Measurements from ENCODE around the gene FANCI.
A peak's percentile ranks its signal among the peaks of the same experiment; 100 is the strongest.
"Not testable (repeated sequence)": the region's sequence is repeated elsewhere in the genome, so short reads cannot be mapped to it uniquely, and the experiment has no call there.

The FANCI gene

DNA sequence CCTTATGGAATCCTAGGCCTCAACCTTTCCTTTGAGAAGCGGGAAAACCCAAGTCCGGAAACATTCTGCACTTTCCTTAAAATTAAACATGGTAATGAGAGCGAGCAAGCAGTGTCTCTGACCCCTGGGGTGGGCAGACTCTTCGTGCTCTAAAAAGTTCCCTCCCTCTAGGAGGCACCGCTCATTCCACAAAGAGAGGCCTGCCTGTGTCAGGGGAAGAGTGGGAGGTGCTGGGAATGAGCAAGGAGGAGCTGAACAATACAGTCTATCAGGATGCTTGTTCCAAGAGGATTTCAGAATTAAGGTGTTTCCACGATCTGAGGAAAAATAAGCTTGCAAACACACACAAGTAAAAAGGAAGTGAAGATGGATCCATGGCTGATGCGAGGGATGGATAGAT is 16.4 kb upstream of the FANCI start:
- peaks cover 2% of the 10 kb centered on the region for H3K36me3 Mint-ChIP-seq (ENCODE audit: insufficient read depth)
- H3K4me3 Mint-ChIP-seq = no peak overlapping the region
- H3K27ac Mint-ChIP-seq (ENCODE audit: low read depth) = no peak overlapping the region
- H3K4me1 Mint-ChIP-seq = no peaks in the 10 kb centered on the region
- ATAC-seq (replicated peaks; ENCODE audit: extremely low read depth, poor library complexity, severe bottlenecking) = no peak
- H3K9me3 Mint-ChIP-seq = no peaks in the 10 kb centered on the region
- no peak for DNase-seq (ENCODE audit: low spot score in 2 of 2)
- H3K27me3 Mint-ChIP-seq = peaks cover 15% of the 10 kb centered on the region

DNA sequence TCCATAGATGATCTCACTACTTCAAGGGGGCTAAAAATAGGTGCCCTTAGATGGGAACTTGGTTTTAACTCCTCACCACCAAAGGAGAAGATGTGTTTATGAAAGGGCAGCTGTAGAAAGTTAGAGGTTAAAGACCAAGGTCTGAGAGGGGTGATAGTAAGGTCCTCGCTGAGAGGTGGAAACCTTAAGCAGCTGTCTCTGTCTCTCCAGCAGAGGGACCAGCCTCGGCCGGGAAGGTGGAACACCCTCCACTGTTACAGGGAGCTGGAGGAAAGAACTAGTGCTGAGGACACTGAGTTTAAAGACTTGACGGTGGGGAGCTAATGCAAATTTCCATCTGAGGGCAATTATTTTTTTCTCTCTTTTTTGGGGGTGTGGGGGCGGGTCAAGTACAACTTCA is 13.5 kb upstream of the FANCI start:
- H3K27ac Mint-ChIP-seq (ENCODE audit: low read depth) = no peak overlapping the region
- H3K36me3 Mint-ChIP-seq (ENCODE audit: insufficient read depth) = peaks cover 2% of the 10 kb centered on the region
- DNase-seq (ENCODE audit: low spot score in 2 of 2) = no peak
- H3K4me1 Mint-ChIP-seq = no peaks in the 10 kb centered on the region
- H3K9me3 Mint-ChIP-seq = no peaks in the 10 kb centered on the region
- peaks cover 26% of the 10 kb centered on the region for H3K27me3 Mint-ChIP-seq
- ATAC-seq (replicated peaks; ENCODE audit: extremely low read depth, poor library complexity, severe bottlenecking) = no peak
- no peak overlapping the region for H3K4me3 Mint-ChIP-seq

DNA sequence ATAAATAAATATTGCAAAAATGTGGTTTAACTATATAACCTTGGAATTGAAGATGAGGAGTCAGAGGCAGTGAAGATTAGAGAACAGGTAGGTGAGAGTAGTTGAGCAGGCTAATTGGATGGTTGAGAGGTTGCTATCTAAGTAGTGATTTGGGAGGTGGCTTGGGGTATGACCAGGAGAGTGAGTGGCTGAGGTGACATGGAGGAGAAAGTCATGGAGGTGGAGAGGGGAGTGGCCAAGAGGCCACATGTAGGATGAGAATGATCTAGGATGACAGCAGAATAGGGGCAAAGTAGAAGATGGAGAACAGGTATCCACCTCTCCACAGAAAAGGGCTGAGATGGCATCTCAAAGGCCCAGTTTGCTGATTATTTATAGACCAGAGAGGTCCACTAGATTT is 11.9 kb upstream of the FANCI start:
- Mint-ChIP-seq H3K36me3 (ENCODE audit: insufficient read depth) (peaks cover 2% of the 10 kb centered on the region), H3K9me3 (no peaks in the 10 kb centered on the region), H3K27ac (ENCODE audit: low read depth) (no peak overlapping the region), H3K27me3 (peaks cover 31% of the 10 kb centered on the region), H3K4me3 (no peak overlapping the region), H3K4me1 (no peaks in the 10 kb centered on the region)
- no peak for DNase-seq (ENCODE audit: low spot score in 2 of 2)
- ATAC-seq (replicated peaks; ENCODE audit: extremely low read depth, poor library complexity, severe bottlenecking) = no peak

DNA sequence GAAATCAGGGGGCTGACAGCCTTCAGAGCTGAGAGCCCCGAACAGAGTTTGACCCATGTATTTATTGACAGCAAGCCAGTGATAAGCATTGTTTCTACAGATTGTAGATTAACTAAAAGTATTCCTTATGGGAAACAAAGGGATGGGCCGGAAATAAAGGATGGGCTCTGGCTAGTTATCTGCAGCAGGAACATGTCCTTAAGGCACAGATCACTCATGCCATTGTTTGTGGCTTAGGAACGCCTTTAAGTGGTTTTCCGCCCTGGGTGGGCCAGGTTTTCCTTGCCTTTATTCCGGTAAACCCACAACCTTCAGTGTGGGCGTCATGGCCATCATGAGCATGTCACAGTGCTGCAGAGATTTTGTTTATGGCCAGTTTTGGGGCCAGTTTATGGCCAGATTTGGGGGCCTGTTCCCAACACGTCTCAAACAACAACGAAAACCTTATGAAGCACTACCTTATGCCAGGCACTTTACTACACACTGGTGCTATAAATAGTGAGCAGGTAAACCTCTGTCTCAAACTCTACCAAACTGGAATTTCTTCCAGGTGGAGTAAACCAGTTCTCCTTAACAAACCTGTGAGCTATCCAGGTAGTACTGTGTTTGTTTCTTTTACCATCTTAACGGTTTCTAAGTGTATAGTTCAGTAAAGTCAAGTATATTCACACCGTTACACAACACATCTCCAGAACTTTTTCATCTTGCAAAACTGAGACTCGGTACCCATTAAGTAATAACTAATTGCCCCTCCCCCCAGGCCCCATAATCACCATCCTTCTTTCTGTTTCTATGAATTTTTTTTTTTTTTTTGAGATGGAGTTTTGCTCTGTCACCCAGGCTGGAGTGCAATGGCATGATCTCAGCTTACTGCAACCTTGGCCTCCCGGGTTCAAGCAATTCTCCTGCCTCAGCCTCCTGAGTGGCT is 3.6 kb upstream of the FANCI start:
- not testable (repeated sequence) for H3K27ac Mint-ChIP-seq (ENCODE audit: low read depth); H3K4me3 Mint-ChIP-seq; H3K27me3 Mint-ChIP-seq; ATAC-seq (replicated peaks; ENCODE audit: extremely low read depth, poor library complexity, severe bottlenecking); H3K36me3 Mint-ChIP-seq (ENCODE audit: insufficient read depth); H3K9me3 Mint-ChIP-seq; DNase-seq (ENCODE audit: low spot score in 2 of 2)
- peaks cover 23% of the 10 kb centered on the region for H3K4me1 Mint-ChIP-seq

DNA sequence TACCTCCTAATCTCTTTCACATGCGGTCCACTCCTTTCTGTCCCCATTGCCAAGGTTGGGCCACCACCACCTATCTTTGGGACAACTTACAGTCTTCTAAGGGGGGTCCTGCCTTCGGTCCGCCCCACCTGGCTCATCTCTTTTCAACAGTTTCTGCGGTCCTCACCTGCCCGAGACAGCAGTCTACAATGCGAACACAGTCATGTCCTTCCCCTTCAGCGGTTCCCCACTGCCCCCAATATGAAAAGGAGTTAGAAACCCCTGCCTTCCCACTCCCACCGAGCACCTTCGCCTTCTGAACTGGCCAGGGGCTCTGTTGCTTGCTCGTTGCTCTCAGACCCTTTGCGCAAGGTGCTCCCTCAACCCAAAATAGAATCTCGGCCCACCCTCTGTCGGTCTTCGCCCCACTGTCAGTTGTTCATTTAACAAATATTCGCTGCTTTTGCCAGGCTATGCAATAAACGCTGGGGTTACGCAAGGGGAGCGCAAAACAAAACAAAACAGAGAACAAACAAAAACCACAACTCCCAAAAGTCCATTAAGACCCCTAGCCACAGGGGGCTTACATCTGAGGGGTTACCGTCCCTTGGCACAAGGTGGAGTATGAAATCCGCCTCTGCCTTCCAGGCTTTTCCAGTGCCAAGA is 611 bp upstream of the FANCI start:
- Mint-ChIP-seq H3K27me3 (no peaks in the 10 kb centered on the region), H3K27ac (ENCODE audit: low read depth) (peak overlapping the region; percentile 90), H3K36me3 (ENCODE audit: insufficient read depth) (peaks cover 12% of the 10 kb centered on the region), H3K4me1 (peaks cover 30% of the 10 kb centered on the region), H3K9me3 (no peaks in the 10 kb centered on the region), H3K4me3 (peak overlapping the region; percentile 92)
- no peak for DNase-seq (ENCODE audit: low spot score in 2 of 2)
- no peak for ATAC-seq (replicated peaks; ENCODE audit: extremely low read depth, poor library complexity, severe bottlenecking)

DNA sequence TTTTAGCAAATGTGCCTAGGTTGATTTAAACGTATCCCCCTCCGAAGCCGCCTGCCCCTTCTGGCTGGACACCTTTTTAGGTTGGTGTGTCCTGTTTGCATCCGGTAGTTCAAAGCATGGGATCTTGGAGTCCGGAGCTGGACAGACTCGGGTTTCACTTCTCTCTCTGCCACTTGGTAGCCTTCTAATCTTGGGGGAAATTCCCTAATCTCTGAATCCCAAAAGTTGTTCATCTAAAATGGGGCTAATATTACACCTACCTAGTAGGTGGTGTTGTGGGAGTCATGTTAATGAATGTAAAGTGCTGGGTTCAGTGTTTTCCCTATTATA is 760 bp downstream of the FANCI start:
- H3K36me3 Mint-ChIP-seq (ENCODE audit: insufficient read depth) = peaks cover 15% of the 10 kb centered on the region
- H3K9me3 Mint-ChIP-seq = no peaks in the 10 kb centered on the region
- peaks cover 30% of the 10 kb centered on the region for H3K4me1 Mint-ChIP-seq
- H3K4me3 Mint-ChIP-seq = peak overlapping the region; percentile 92
- no peaks in the 10 kb centered on the region for H3K27me3 Mint-ChIP-seq
- H3K27ac Mint-ChIP-seq (ENCODE audit: low read depth) = peak overlapping the region; percentile 90
- no peak for ATAC-seq (replicated peaks; ENCODE audit: extremely low read depth, poor library complexity, severe bottlenecking)
- DNase-seq (ENCODE audit: low spot score in 2 of 2) = no peak

DNA sequence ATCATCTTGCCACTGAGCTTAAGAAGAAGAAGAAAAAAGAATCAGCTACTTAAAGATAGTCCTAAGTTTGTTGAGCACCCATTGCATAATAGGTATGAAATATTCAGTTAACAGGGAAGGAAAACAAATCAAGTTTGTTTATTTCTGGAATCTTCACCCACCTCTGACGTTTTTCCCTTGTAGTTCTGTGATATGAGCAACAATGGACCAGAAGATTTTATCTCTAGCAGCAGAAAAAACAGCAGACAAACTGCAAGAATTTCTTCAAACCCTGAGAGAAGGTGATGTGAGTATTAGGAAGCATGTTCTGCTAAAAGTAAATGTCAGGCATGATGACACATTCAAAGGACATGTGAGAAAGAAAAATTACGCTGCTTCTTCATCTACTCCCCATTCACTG is 3.7 kb downstream of the FANCI start:
- Mint-ChIP-seq H3K27ac (ENCODE audit: low read depth) (no peak overlapping the region), H3K36me3 (ENCODE audit: insufficient read depth) (peaks cover 11% of the 10 kb centered on the region), H3K4me3 (no peak overlapping the region), H3K27me3 (no peaks in the 10 kb centered on the region), H3K9me3 (no peaks in the 10 kb centered on the region), H3K4me1 (peaks cover 30% of the 10 kb centered on the region)
- no peak for DNase-seq (ENCODE audit: low spot score in 2 of 2)
- ATAC-seq (replicated peaks; ENCODE audit: extremely low read depth, poor library complexity, severe bottlenecking) = no peak

DNA sequence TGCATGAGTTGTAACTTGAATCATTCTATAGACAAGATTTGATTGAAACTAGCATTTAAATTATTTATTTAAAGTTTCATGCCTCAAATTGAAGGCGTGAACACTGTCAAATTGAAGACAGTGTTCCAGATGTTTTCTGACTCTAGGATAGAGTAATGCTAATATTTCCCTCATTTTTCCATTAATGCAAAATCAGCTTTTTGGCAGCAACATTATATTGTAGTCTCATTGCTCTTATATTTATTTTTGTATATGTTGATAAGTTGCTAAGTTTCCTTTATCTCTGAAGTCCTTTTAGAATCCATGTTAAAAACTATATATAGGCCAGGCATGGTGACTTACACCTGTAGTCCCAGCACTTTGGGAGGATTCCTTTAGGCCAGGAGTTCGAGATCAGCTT is 4.8 kb downstream of the FANCI start:
- H3K36me3 Mint-ChIP-seq (ENCODE audit: insufficient read depth) = peaks cover 11% of the 10 kb centered on the region
- ATAC-seq (replicated peaks; ENCODE audit: extremely low read depth, poor library complexity, severe bottlenecking) = no peak
- no peak for DNase-seq (ENCODE audit: low spot score in 2 of 2)
- no peak overlapping the region for H3K27ac Mint-ChIP-seq (ENCODE audit: low read depth)
- H3K4me3 Mint-ChIP-seq = no peak overlapping the region
- H3K4me1 Mint-ChIP-seq = peaks cover 22% of the 10 kb centered on the region
- no peaks in the 10 kb centered on the region for H3K9me3 Mint-ChIP-seq
- no peaks in the 10 kb centered on the region for H3K27me3 Mint-ChIP-seq

DNA sequence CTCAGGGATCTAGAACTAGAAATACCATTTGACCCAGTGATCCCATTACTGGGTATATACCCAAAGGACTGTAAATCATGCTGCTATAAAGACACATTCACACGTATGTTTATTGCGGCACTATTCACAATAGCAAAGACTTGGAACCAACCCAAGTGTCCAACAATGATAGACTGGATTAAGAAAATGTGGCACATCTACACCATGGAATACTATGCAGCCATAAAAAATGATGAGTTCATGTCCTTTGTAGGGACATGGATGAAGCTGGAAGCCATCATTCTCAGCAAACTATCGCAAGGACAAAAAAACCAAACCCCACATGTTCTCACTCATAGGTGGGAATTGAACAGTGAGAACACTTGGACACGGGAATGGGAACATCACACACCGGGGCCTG is 6.4 kb downstream of the FANCI start:
- not testable (repeated sequence) for H3K4me1 Mint-ChIP-seq; H3K9me3 Mint-ChIP-seq; H3K27me3 Mint-ChIP-seq; H3K4me3 Mint-ChIP-seq; ATAC-seq (replicated peaks; ENCODE audit: extremely low read depth, poor library complexity, severe bottlenecking); H3K36me3 Mint-ChIP-seq (ENCODE audit: insufficient read depth); DNase-seq (ENCODE audit: low spot score in 2 of 2); H3K27ac Mint-ChIP-seq (ENCODE audit: low read depth)

DNA sequence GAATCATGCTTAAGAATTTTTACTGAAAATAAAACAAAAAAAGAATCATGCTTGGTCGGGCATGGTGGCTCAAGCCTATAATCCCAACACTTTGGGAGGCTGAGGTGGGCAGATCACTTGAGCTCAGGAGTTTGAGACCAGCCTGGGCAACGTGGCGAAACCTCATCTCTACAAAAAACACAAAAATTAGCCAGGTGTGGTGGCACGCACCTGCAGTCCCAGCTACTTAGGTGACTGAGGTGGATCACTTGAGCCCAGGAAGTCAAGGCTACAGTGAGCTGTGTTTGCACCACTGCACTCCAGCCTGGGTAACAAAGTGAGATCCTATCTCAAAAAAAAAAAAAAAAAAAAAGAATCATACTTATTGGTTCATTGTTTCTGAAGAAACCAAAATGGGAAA is 33.5 kb downstream of the FANCI start:
- H3K4me1 Mint-ChIP-seq; H3K4me3 Mint-ChIP-seq; H3K36me3 Mint-ChIP-seq (ENCODE audit: insufficient read depth); ATAC-seq (replicated peaks; ENCODE audit: extremely low read depth, poor library complexity, severe bottlenecking); H3K27ac Mint-ChIP-seq (ENCODE audit: low read depth); DNase-seq (ENCODE audit: low spot score in 2 of 2); H3K27me3 Mint-ChIP-seq; H3K9me3 Mint-ChIP-seq: not testable (repeated sequence)

DNA sequence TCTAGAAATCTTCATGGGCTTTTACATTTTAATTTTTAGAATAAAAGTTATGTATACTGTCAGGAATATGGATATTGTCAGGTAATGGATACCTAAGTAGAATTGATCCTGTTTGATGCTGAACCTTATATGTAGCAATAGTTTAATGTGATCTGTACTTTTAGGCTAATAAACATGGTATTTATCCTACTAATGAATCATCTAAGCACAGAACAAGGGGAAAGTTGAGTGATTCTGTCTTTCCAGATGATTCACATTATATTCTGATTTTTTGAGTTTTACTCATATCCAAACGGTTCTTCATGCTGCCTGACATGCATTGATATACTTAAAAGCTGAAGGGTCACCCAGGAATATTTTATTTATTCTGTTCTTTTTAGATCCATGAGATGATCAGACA is 34.5 kb downstream of the FANCI start:
- peaks cover 3% of the 10 kb centered on the region for H3K36me3 Mint-ChIP-seq (ENCODE audit: insufficient read depth)
- H3K9me3 Mint-ChIP-seq = no peaks in the 10 kb centered on the region
- DNase-seq (ENCODE audit: low spot score in 2 of 2) = no peak
- H3K4me3 Mint-ChIP-seq = no peak overlapping the region
- no peaks in the 10 kb centered on the region for H3K27me3 Mint-ChIP-seq
- ATAC-seq (replicated peaks; ENCODE audit: extremely low read depth, poor library complexity, severe bottlenecking) = no peak
- H3K4me1 Mint-ChIP-seq = no peaks in the 10 kb centered on the region
- no peak overlapping the region for H3K27ac Mint-ChIP-seq (ENCODE audit: low read depth)

DNA sequence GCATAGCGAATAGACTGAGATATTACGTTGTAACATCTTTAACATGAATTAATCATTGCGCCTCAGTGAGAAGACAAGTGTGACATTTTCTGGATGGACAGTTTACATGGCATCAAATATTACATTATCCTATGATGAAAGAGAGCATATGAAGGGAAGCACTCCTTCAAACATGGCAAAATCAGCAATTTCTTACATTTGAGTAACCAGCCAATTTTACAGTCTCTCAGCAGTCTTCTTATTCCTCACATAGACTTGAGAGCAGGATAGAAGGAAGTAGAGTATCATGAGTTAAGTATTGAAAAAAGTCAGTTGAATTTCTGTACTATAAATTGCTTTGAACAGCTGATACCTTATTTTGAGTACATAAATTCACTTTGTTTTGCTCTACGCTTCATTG is 38.9 kb downstream of the FANCI start:
- H3K4me1 Mint-ChIP-seq = no peaks in the 10 kb centered on the region
- no peaks in the 10 kb centered on the region for H3K9me3 Mint-ChIP-seq
- DNase-seq (ENCODE audit: low spot score in 2 of 2) (no peak), ATAC-seq (replicated peaks; ENCODE audit: extremely low read depth, poor library complexity, severe bottlenecking) (no peak)
- no peak overlapping the region for H3K27ac Mint-ChIP-seq (ENCODE audit: low read depth)
- no peak overlapping the region for H3K4me3 Mint-ChIP-seq
- peaks cover 11% of the 10 kb centered on the region for H3K36me3 Mint-ChIP-seq (ENCODE audit: insufficient read depth)
- H3K27me3 Mint-ChIP-seq = no peaks in the 10 kb centered on the region

DNA sequence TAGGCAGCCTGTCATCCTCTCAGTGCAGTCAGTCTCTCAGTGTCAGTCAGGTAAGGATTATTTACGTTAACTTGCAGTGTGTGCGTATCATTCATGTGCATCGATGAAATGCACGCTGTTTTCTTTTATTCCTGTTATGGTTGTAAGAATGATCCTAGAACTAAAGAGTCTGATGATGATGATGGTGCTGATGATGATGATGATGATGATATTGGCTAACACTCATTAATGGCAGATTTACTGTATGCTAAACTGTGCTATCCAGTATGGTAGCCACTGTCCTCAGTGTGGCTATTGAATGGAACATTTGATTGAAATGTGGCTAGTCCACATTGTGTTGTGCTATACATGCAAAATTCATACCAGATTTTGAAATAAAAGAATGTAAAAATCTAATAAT is 39.4 kb downstream of the FANCI start:
- H3K9me3 Mint-ChIP-seq = no peaks in the 10 kb centered on the region
- H3K4me1 Mint-ChIP-seq = no peaks in the 10 kb centered on the region
- H3K36me3 Mint-ChIP-seq (ENCODE audit: insufficient read depth) = peaks cover 11% of the 10 kb centered on the region
- ATAC-seq (replicated peaks; ENCODE audit: extremely low read depth, poor library complexity, severe bottlenecking) (no peak), DNase-seq (ENCODE audit: low spot score in 2 of 2) (no peak)
- H3K27me3 Mint-ChIP-seq = no peaks in the 10 kb centered on the region
- no peak overlapping the region for H3K27ac Mint-ChIP-seq (ENCODE audit: low read depth)
- no peak overlapping the region for H3K4me3 Mint-ChIP-seq

Data from central memory CD8-positive, alpha-beta T cell (primary cell).